ENCODE results near the gene PRKN.

Gene PRKN

GRCh38 chr6:161973064-161973463 lies 754.5 kb downstream of the PRKN start:
- no peak overlapping the region for H3K4me3 ChIP-seq (ENCODE audit: low read depth, low read length)
- no peak for TF ChIP-seq CTCF (IDR thresholded peaks at IDR 0.05; ENCODE audit: low read depth, low read length, missing control alignments)

GRCh38 chr6:161971043-161971442 lies 756.5 kb downstream of the PRKN start:
- no peak for TF ChIP-seq CTCF (IDR thresholded peaks at IDR 0.05; ENCODE audit: low read depth, low read length, missing control alignments)
- no peak overlapping the region for H3K4me3 ChIP-seq (ENCODE audit: low read depth, low read length)
- no peak for DNase-seq (ENCODE audit: low read depth)

More at GRCh38 chr6:161973064-161973463, 754.5 kb downstream of the PRKN start:
- DNase-seq (ENCODE audit: low read depth) = no peak

GRCh38 chr6:161963634-161964234 lies 763.8 kb downstream of the PRKN start:
- no peak for TF ChIP-seq CTCF (IDR thresholded peaks at IDR 0.05; ENCODE audit: low read depth, low read length, missing control alignments)
- no peak overlapping the region for H3K4me3 ChIP-seq (ENCODE audit: low read depth, low read length)
- no peak for DNase-seq (ENCODE audit: low read depth)

- H3K4me3 ChIP-seq (ENCODE audit: low read depth, low read length) = no peak overlapping the region
- DNase-seq (ENCODE audit: low read depth) = no peak
- TF ChIP-seq CTCF (IDR thresholded peaks at IDR 0.05; ENCODE audit: low read depth, low read length, missing control alignments) = no peak
Observed at GRCh38 chr6:161963181-161963580, 764.4 kb downstream of the PRKN start.

GRCh38 chr6:161961796-161962195 lies 765.8 kb downstream of the PRKN start:
- no peak for DNase-seq (ENCODE audit: low read depth)
- H3K4me3 ChIP-seq (ENCODE audit: low read depth, low read length) = no peak overlapping the region
- TF ChIP-seq CTCF (IDR thresholded peaks at IDR 0.05; ENCODE audit: low read depth, low read length, missing control alignments) = no peak

- no peak for DNase-seq (ENCODE audit: low read depth)
- TF ChIP-seq CTCF (IDR thresholded peaks at IDR 0.05; ENCODE audit: low read depth, low read length, missing control alignments) = no peak
- H3K4me3 ChIP-seq (ENCODE audit: low read depth, low read length) = no peak overlapping the region
Observed at GRCh38 chr6:161961046-161961445, 766.5 kb downstream of the PRKN start.

- TF ChIP-seq CTCF (IDR thresholded peaks at IDR 0.05; ENCODE audit: low read depth, low read length, missing control alignments) = no peak
- H3K4me3 ChIP-seq (ENCODE audit: low read depth, low read length) = no peak overlapping the region
- no peak for DNase-seq (ENCODE audit: low read depth)
Observed at GRCh38 chr6:161959072-161959471, 768.5 kb downstream of the PRKN start.

Data from GM12864 (cell line).